LNCaP clone FGC (cell line): Measurements from ENCODE around the gene CPLX3.

ENCODE experiments used
- DNase-seq: peaks from one replicate; pipeline ENCODE4 v3.0.0-alpha.2; 2011; ENCODE audit warnings: low read depth
- H3K4me3 ChIP-seq: 2 replicates; pipeline ENCODE4 v1.5.1; 2011; ENCODE audit warnings: mild to moderate bottlenecking, low read depth, low read length, control low read depth
- CTCF ChIP-seq: IDR thresholded peaks from 2 replicates; pipeline ENCODE4 v1.5.1; 2012; ENCODE audit warnings: mild to moderate bottlenecking; ENCODE audit not compliant: control insufficient read depth, insufficient read depth; ENCODE audit errors: extremely low read depth

CPLX3 gene

GRCh38 chr15:74828835-74829234, 2.4 kb downstream of the CPLX3 start:
- no peak for DNase-seq
- no peak for TF ChIP-seq CTCF
- no peak overlapping the region for H3K4me3 ChIP-seq

DNA sequence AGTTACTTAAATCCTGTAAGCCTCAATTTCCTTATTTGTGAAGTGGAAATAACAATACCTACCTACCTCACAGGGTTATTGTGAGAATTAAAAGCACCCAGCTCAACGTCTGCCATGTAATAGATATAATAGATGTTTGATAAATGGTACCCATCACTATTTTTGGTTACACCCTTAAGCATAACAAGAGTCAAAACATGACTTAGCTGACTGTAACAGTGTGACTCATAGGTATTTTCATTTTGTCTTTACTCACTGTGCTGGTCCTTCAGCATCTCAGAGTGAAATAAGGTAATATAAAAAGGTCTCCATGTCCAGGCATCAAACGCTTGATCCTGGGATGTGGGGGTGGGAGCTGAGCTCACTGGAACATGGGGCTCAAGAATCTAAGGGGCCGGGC, 3.1 kb downstream of the CPLX3 start:
- no peak overlapping the region for H3K4me3 ChIP-seq
- no peak for DNase-seq
- TF ChIP-seq CTCF = no peak

DNA sequence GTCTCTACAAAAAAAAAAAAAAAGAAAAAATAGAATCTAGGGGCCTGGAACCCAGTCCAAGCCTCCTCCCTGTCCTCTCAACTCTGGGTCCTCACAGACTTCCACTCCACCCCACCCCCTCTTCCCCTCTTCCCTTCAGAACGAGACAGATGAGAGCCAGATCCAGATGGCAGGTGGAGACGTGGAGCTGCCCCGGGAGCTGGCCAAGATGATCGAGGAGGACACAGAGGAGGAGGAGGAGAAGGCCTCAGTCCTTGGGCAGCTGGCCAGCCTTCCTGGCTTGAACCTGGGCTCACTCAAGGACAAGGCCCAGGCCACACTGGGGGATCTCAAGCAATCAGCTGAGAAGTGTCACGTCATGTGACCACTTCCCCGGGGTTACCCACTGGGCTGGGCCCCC, 3.6 kb downstream of the CPLX3 start:
- no peak for DNase-seq
- H3K4me3 ChIP-seq = no peak overlapping the region
- no peak for TF ChIP-seq CTCF

- no peak for TF ChIP-seq CTCF
- DNase-seq = no peak
- H3K4me3 ChIP-seq = no peak overlapping the region
Observed at GRCh38 chr15:74830868-74831267, 4.4 kb downstream of the CPLX3 start.

DNA sequence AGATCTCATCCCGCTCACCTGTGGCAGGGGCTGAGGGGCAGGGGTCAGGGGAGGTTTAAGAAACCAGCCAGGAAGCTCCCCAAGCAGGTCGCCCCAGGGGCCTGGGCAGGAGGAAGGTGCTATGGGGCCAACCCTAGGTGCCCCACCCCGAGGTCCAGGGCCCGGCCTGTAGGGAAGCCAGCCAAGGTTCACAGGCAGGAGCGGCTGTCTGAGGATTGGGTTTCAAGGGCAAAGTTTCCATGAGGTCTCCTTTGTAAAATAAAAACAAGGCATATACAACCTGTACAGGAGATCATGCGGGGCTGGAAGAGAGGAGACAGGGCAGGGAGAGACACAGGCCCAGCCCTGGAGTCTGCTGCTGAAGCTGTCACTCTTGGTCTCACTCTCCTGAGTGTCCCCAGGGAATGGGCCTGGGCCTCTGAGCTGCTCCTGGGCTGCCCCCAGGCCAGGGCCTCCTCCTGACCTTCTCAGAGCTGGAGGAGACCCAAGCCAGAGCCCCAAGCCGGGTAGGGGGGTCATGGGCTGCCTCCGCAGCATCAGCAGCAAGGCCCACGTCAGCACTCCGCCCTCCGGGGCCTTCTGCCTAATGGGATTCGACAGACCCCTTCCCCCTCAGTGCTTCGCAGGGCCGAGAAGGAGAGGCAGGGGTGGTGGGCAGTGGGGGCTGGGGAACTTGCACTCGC, 5.5 kb downstream of the CPLX3 start:
- no peak overlapping the region for H3K4me3 ChIP-seq

GRCh38 chr15:74832826-74833225, 6.4 kb downstream of the CPLX3 start:
- TF ChIP-seq CTCF = no peak
- no peak for DNase-seq
- no peak overlapping the region for H3K4me3 ChIP-seq

More for the DNA sequence above, 5.5 kb downstream of the CPLX3 start:
- no peak for TF ChIP-seq CTCF
- DNase-seq = no peak

DNA sequence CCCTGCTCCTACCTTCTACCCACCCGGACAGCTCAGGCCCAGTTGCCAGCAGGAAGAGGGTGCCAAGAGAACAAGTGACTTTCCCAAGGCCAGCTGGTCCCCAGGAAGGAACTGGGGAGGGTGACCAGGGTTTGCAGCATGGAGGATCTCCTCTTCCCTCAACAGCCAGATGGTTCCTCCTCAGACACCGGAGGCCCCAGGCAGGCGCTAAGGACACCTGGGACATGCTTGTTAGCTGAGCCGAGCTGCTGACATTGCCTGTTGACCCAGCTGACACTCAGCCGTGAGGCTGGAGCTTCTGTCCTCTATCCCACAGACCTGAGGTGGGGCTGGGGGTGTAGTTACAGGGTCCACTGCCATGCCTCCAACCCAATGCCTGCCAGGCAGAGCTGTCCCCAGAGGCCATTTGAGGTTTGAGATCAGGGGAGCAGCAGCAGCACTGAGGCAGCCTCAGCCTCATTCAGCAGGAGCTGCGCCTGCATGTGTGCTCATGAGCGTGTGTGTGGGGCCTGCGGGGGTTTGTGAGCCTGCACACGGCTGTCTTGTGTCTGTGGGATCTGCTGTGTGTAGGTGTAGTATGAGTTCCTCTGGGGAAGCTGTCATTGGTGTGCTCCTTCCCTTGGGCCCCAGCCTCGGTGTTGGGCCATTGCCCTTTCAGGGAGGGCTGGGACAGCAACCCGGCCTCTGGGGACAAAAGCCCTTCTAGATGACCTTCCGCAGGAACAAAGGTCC, 7.1 kb downstream of the CPLX3 start:
- DNase-seq = no peak
- TF ChIP-seq CTCF = no peak
- H3K4me3 ChIP-seq = no peak overlapping the region
